ENCODE measurements around the gene ATCAY.
"Not testable (repeated sequence)": the region's sequence is repeated elsewhere in the genome, so short reads cannot be mapped to it uniquely, and the experiment has no call there.

ATCAY gene

GRCh38 chr19:3914199-3914598, 33.7 kb downstream of the ATCAY start:
- H3K4me3 ChIP-seq (ENCODE audit: low read length): no peak overlapping the region
- H3K27me3 ChIP-seq (ENCODE audit: control insufficient read depth, insufficient read depth, low read length): no peaks in the 10 kb centered on the region
- H3K36me3 ChIP-seq (ENCODE audit: control insufficient read depth, insufficient read depth, low read length): no peaks in the 10 kb centered on the region
- H3K9me3 ChIP-seq (ENCODE audit: control insufficient read depth, low read length): peaks cover 4% of the 10 kb centered on the region
- no peak overlapping the region for H3K9ac ChIP-seq (ENCODE audit: low read length)
- no peaks in the 10 kb centered on the region for H3K4me1 ChIP-seq (ENCODE audit: control insufficient read depth, insufficient read depth, low read length)

GRCh38 chr19:3916033-3916432, 35.5 kb downstream of the ATCAY start:
- Histone ChIP-seq H3K4me1 (ENCODE audit: control insufficient read depth, insufficient read depth, low read length) (no peaks in the 10 kb centered on the region), H3K4me3 (ENCODE audit: low read length) (no peak overlapping the region), H3K36me3 (ENCODE audit: control insufficient read depth, insufficient read depth, low read length) (no peaks in the 10 kb centered on the region), H3K27me3 (ENCODE audit: control insufficient read depth, insufficient read depth, low read length) (no peaks in the 10 kb centered on the region), H3K9me3 (ENCODE audit: control insufficient read depth, low read length) (no peaks in the 10 kb centered on the region), H3K9ac (ENCODE audit: low read length) (no peak overlapping the region)

- no peaks in the 10 kb centered on the region for H3K27me3 ChIP-seq (ENCODE audit: control insufficient read depth, insufficient read depth, low read length)
- H3K4me1 ChIP-seq (ENCODE audit: control insufficient read depth, insufficient read depth, low read length): no peaks in the 10 kb centered on the region
- no peaks in the 10 kb centered on the region for H3K9me3 ChIP-seq (ENCODE audit: control insufficient read depth, low read length)
- no peak overlapping the region for H3K4me3 ChIP-seq (ENCODE audit: low read length)
- no peaks in the 10 kb centered on the region for H3K36me3 ChIP-seq (ENCODE audit: control insufficient read depth, insufficient read depth, low read length)
- H3K9ac ChIP-seq (ENCODE audit: low read length): no peak overlapping the region
Measured at GRCh38 chr19:3919793-3920192, 39.3 kb downstream of the ATCAY start.

GRCh38 chr19:3923096-3923758, 42.7 kb downstream of the ATCAY start:
- no peak overlapping the region for H3K9ac ChIP-seq (ENCODE audit: low read length)
- no peaks in the 10 kb centered on the region for H3K36me3 ChIP-seq (ENCODE audit: control insufficient read depth, insufficient read depth, low read length)
- H3K27me3 ChIP-seq (ENCODE audit: control insufficient read depth, insufficient read depth, low read length): no peaks in the 10 kb centered on the region
- no peaks in the 10 kb centered on the region for H3K9me3 ChIP-seq (ENCODE audit: control insufficient read depth, low read length)
- no peaks in the 10 kb centered on the region for H3K4me1 ChIP-seq (ENCODE audit: control insufficient read depth, insufficient read depth, low read length)
- H3K4me3 ChIP-seq (ENCODE audit: low read length): no peak overlapping the region

GRCh38 chr19:3923912-3924311, 43.4 kb downstream of the ATCAY start:
- H3K9ac ChIP-seq (ENCODE audit: low read length): no peak overlapping the region
- H3K4me1 ChIP-seq (ENCODE audit: control insufficient read depth, insufficient read depth, low read length): no peaks in the 10 kb centered on the region
- H3K4me3 ChIP-seq (ENCODE audit: low read length): no peak overlapping the region
- H3K36me3 ChIP-seq (ENCODE audit: control insufficient read depth, insufficient read depth, low read length): no peaks in the 10 kb centered on the region
- no peaks in the 10 kb centered on the region for H3K9me3 ChIP-seq (ENCODE audit: control insufficient read depth, low read length)
- H3K27me3 ChIP-seq (ENCODE audit: control insufficient read depth, insufficient read depth, low read length): no peaks in the 10 kb centered on the region

- Histone ChIP-seq H3K36me3 (ENCODE audit: control insufficient read depth, insufficient read depth, low read length) (no peaks in the 10 kb centered on the region), H3K9me3 (ENCODE audit: control insufficient read depth, low read length) (no peaks in the 10 kb centered on the region), H3K27me3 (ENCODE audit: control insufficient read depth, insufficient read depth, low read length) (peaks cover 12% of the 10 kb centered on the region), H3K4me3 (ENCODE audit: low read length) (no peak overlapping the region), H3K4me1 (ENCODE audit: control insufficient read depth, insufficient read depth, low read length) (no peaks in the 10 kb centered on the region), H3K9ac (ENCODE audit: low read length) (no peak overlapping the region)
Measured at GRCh38 chr19:3931041-3931440, 50.6 kb downstream of the ATCAY start.

- no peaks in the 10 kb centered on the region for H3K9me3 ChIP-seq (ENCODE audit: control insufficient read depth, low read length)
- H3K4me3 ChIP-seq (ENCODE audit: low read length): no peak within 1 kb of the TSS
- no peaks in the 10 kb centered on the region for H3K36me3 ChIP-seq (ENCODE audit: control insufficient read depth, insufficient read depth, low read length)
- peaks cover 12% of the 10 kb centered on the region for H3K27me3 ChIP-seq (ENCODE audit: control insufficient read depth, insufficient read depth, low read length)
- H3K9ac ChIP-seq (ENCODE audit: low read length): no peak within 1 kb of the TSS
- H3K4me1 ChIP-seq (ENCODE audit: control insufficient read depth, insufficient read depth, low read length): no peaks in the 10 kb centered on the region
Measured at GRCh38 chr19:3932931-3933810, 52.7 kb downstream of the ATCAY start, which contains the start of gene NMRK2. Gene NMRK2 (plus strand): TSS chr19:3933069. CDS start chr19:3933672, 603 bp downstream.

GRCh38 chr19:3936506-3937442, 56.3 kb downstream of the ATCAY start:
- no peak overlapping the region for H3K4me3 ChIP-seq (ENCODE audit: low read length)
- peaks cover 12% of the 10 kb centered on the region for H3K27me3 ChIP-seq (ENCODE audit: control insufficient read depth, insufficient read depth, low read length)
- H3K9ac ChIP-seq (ENCODE audit: low read length): no peak overlapping the region
- no peaks in the 10 kb centered on the region for H3K36me3 ChIP-seq (ENCODE audit: control insufficient read depth, insufficient read depth, low read length)
- H3K9me3 ChIP-seq (ENCODE audit: control insufficient read depth, low read length): no peaks in the 10 kb centered on the region
- H3K4me1 ChIP-seq (ENCODE audit: control insufficient read depth, insufficient read depth, low read length): no peaks in the 10 kb centered on the region

- not testable (repeated sequence) for H3K36me3 ChIP-seq (ENCODE audit: control insufficient read depth, insufficient read depth, low read length); H3K9ac ChIP-seq (ENCODE audit: low read length); H3K9me3 ChIP-seq (ENCODE audit: control insufficient read depth, low read length); H3K27me3 ChIP-seq (ENCODE audit: control insufficient read depth, insufficient read depth, low read length); H3K4me1 ChIP-seq (ENCODE audit: control insufficient read depth, insufficient read depth, low read length); H3K4me3 ChIP-seq (ENCODE audit: low read length)
Measured at GRCh38 chr19:3938300-3938950, 57.9 kb downstream of the ATCAY start.

GRCh38 chr19:3942790-3943409, 62.4 kb downstream of the ATCAY start:
- no peaks in the 10 kb centered on the region for H3K36me3 ChIP-seq (ENCODE audit: control insufficient read depth, insufficient read depth, low read length)
- H3K27me3 ChIP-seq (ENCODE audit: control insufficient read depth, insufficient read depth, low read length): no peaks in the 10 kb centered on the region
- H3K9me3 ChIP-seq (ENCODE audit: control insufficient read depth, low read length): no peaks in the 10 kb centered on the region
- H3K9ac ChIP-seq (ENCODE audit: low read length): no peak overlapping the region
- H3K4me1 ChIP-seq (ENCODE audit: control insufficient read depth, insufficient read depth, low read length): no peaks in the 10 kb centered on the region
- no peak overlapping the region for H3K4me3 ChIP-seq (ENCODE audit: low read length)

GRCh38 chr19:3944018-3944721, 63.7 kb downstream of the ATCAY start:
- no peaks in the 10 kb centered on the region for H3K36me3 ChIP-seq (ENCODE audit: control insufficient read depth, insufficient read depth, low read length)
- H3K4me1 ChIP-seq (ENCODE audit: control insufficient read depth, insufficient read depth, low read length): no peaks in the 10 kb centered on the region
- H3K4me3 ChIP-seq (ENCODE audit: low read length): no peak overlapping the region
- H3K27me3 ChIP-seq (ENCODE audit: control insufficient read depth, insufficient read depth, low read length): no peaks in the 10 kb centered on the region
- H3K9ac ChIP-seq (ENCODE audit: low read length): no peak overlapping the region
- H3K9me3 ChIP-seq (ENCODE audit: control insufficient read depth, low read length): no peaks in the 10 kb centered on the region
